Caco-2 (cell line): ENCODE results near the gene PDGFRB. TPM values are rescaled to one million over a fixed set of nuclear protein-coding genes. Genes with fewer than 3 reads are reported as not detected.

Experiments
- BruUV-seq: library from RNA; stranded (reverse); fragments of 400-500 nt; replicated peaks from 2 replicates; lab custom pipeline; 2021; lab: Mats Ljungman, UMichigan
- CTCF ChIA-PET: fragments of 300-600 bp; sonication (Branson Sonifier 250); formaldehyde crosslinking; loops from one replicate; lab custom pipeline; 2022; ENCODE audit warnings: antibody characterized with exemption; lab: Charles Lee
- POLR2A ChIA-PET: fragments of 300-600 bp; sonication (Branson Sonifier 250); formaldehyde crosslinking; loops from one replicate; lab custom pipeline; 2022; ENCODE audit warnings: antibody characterized with exemption; lab: Charles Lee
- DNase-seq, 2 experiments: peaks; one replicate each; pipeline versions ENCODE4 v3.0.0 to v3.0.0-alpha.2; 2020 to 2022
- H3K27me3 ChIP-seq: replicated peaks from 2 replicates; pipeline ENCODE4 v1.6.0; 2011; ENCODE audit warnings: low read length; ENCODE audit not compliant: control insufficient read depth, insufficient read depth
- H3K36me3 ChIP-seq: 2 replicates; pipeline ENCODE4 v1.5.1; 2011; ENCODE audit warnings: low read length; ENCODE audit not compliant: control insufficient read depth, insufficient read depth
- H3K4me1 ChIP-seq: fragments of 250-450 bp; sonication (Bioruptor Pico); 2 replicates; pipeline ENCODE4 v1.5.1; 2020; ENCODE audit warnings: mild to moderate bottlenecking
- H3K4me3 ChIP-seq: 2 replicates; pipeline ENCODE4 v1.5.1; 2011; ENCODE audit warnings: low read depth, mild to moderate bottlenecking, control low read depth, low read length
- H3K9me3 ChIP-seq: fragments of 250-450 bp; sonication (Bioruptor Pico); 2 replicates; pipeline ENCODE4 v1.5.1; 2020; ENCODE audit warnings: mild to moderate bottlenecking, moderate library complexity
- H3K27ac Mint-ChIP-seq: one replicate; pipeline ENCODE4 v1.8.0; 2022; ENCODE audit warnings: mixed read lengths; ENCODE audit not compliant: unreplicated experiment
- H3K27me3 Mint-ChIP-seq: one replicate; pipeline ENCODE4 v1.8.0; 2022; ENCODE audit warnings: mixed read lengths; ENCODE audit not compliant: insufficient read depth, unreplicated experiment
- H3K36me3 Mint-ChIP-seq: one replicate; pipeline ENCODE4 v1.8.0; 2022; ENCODE audit warnings: mild to moderate bottlenecking, mixed read lengths; ENCODE audit not compliant: insufficient read depth, unreplicated experiment
- H3K4me1 Mint-ChIP-seq: one replicate; pipeline ENCODE4 v1.8.0; 2022; ENCODE audit warnings: low read depth, mixed read lengths; ENCODE audit not compliant: unreplicated experiment
- H3K4me3 Mint-ChIP-seq: one replicate; pipeline ENCODE4 v1.8.0; 2022; ENCODE audit warnings: mild to moderate bottlenecking, moderate library complexity, mixed read lengths; ENCODE audit not compliant: unreplicated experiment
- H3K9me3 Mint-ChIP-seq: one replicate; pipeline ENCODE4 v1.8.0; 2022; ENCODE audit warnings: mixed read lengths; ENCODE audit not compliant: unreplicated experiment
- intact Hi-C: fragments of 100-400 bp; cut with micrococcal nuclease; formaldehyde crosslinking; loops from one replicate; pipeline ENCODE4 v1.10.0; 2022; ENCODE audit not compliant: unreplicated experiment
- total RNA-seq: library from RNA; stranded (reverse); gene quantifications from 2 replicates; pipeline ENCODE4 v1.2.3, GENCODE V29; 2022
- TF ChIP-seq, protein P1 (sequence below), 2 experiments: fragments of 200-600 bp in 1 of 2; IDR thresholded peaks; 1 replicate in 1 of 2; 2 replicates in 1 of 2; pipeline versions ENCODE4 v1.5.1 to v1.8.0; 2011 to 2022; ENCODE audit warnings: antibody characterized with exemption in 1 of 2, control low read depth in 1 of 2, inconsistent platforms in 1 of 2, low read depth in 1 of 2, low read length in 1 of 2, mild to moderate bottlenecking in 1 of 2, moderate library complexity in 1 of 2; ENCODE audit not compliant: insufficient read depth in 1 of 2, severe bottlenecking in 1 of 2, unreplicated experiment in 1 of 2

Gene PDGFRB
- total RNA-seq, 1 experiment from 2014 or later: 5.9 TPM

DNA sequence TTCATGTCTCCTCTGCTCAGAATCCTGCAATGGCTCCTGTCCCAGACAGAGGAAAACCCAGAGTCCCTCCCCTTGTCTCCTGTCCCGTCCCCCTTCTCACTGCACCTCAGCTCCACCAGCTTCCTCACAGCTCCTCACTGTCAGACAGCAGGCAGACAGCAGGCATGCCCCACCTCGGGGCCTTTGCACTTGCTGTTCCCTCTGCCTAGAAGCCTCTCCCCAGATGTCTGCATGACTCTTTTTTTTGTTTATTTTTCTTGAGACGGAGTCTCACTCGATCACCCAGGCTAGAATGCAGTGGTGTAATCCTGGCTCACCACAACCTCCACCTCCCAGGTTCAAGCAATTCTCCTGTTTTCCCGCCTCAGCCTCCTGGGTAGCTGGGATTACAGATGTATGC lies 25.4 kb upstream of the PDGFRB start:
- Histone ChIP-seq H3K36me3 (no peaks in the 10 kb centered on the region), H3K27me3 (no peaks in the 10 kb centered on the region), H3K4me1 (peaks cover 12% of the 10 kb centered on the region), H3K9me3 (no peaks in the 10 kb centered on the region), H3K4me3 (no peak overlapping the region)
- no peaks in the 10 kb centered on the region for H3K27me3 Mint-ChIP-seq
- no peaks in the 10 kb centered on the region for H3K36me3 Mint-ChIP-seq
- H3K9me3 Mint-ChIP-seq: no peaks in the 10 kb centered on the region
- no TSS peak for BruUV-seq
- TF ChIP-seq, protein P1, sequence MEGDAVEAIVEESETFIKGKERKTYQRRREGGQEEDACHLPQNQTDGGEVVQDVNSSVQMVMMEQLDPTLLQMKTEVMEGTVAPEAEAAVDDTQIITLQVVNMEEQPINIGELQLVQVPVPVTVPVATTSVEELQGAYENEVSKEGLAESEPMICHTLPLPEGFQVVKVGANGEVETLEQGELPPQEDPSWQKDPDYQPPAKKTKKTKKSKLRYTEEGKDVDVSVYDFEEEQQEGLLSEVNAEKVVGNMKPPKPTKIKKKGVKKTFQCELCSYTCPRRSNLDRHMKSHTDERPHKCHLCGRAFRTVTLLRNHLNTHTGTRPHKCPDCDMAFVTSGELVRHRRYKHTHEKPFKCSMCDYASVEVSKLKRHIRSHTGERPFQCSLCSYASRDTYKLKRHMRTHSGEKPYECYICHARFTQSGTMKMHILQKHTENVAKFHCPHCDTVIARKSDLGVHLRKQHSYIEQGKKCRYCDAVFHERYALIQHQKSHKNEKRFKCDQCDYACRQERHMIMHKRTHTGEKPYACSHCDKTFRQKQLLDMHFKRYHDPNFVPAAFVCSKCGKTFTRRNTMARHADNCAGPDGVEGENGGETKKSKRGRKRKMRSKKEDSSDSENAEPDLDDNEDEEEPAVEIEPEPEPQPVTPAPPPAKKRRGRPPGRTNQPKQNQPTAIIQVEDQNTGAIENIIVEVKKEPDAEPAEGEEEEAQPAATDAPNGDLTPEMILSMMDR (IDR thresholded peaks at IDR 0.05; ENCODE audit: insufficient read depth in 1 of 2, low read depth in 1 of 2, low read length in 1 of 2, severe bottlenecking in 1 of 2, unreplicated experiment in 1 of 2): no peak
- CTCF ChIA-PET: no interaction called here
- peaks cover 13% of the 10 kb centered on the region for H3K4me1 Mint-ChIP-seq
- no peak for DNase-seq
- no peak overlapping the region for H3K4me3 Mint-ChIP-seq
- POLR2A ChIA-PET: no interaction called here
- intact Hi-C loops: no loop called here
- no peak overlapping the region for H3K27ac Mint-ChIP-seq

GRCh38 chr5:150180241-150181026 lies 24.8 kb upstream of the PDGFRB start:
- H3K4me1 Mint-ChIP-seq: peaks cover 14% of the 10 kb centered on the region
- Histone ChIP-seq H3K27me3 (no peaks in the 10 kb centered on the region), H3K4me3 (no peak overlapping the region), H3K4me1 (peaks cover 9% of the 10 kb centered on the region), H3K9me3 (no peaks in the 10 kb centered on the region), H3K36me3 (no peaks in the 10 kb centered on the region)
- no peaks in the 10 kb centered on the region for H3K36me3 Mint-ChIP-seq
- no peaks in the 10 kb centered on the region for H3K9me3 Mint-ChIP-seq
- no peak overlapping the region for H3K27ac Mint-ChIP-seq
- no TSS peak for BruUV-seq
- DNase-seq: no peak
- TF ChIP-seq, protein P1 (IDR thresholded peaks at IDR 0.05; ENCODE audit: insufficient read depth in 1 of 2, low read depth in 1 of 2, low read length in 1 of 2, severe bottlenecking in 1 of 2, unreplicated experiment in 1 of 2): no peak
- H3K4me3 Mint-ChIP-seq: no peak overlapping the region
- POLR2A ChIA-PET: no interaction called here
- CTCF ChIA-PET: no interaction called here
- no peaks in the 10 kb centered on the region for H3K27me3 Mint-ChIP-seq
- intact Hi-C loops: no loop called here

- no peak for DNase-seq
- no peak overlapping the region for H3K4me3 ChIP-seq
- intact Hi-C loops: loop anchor here (5.0 kb wide), 1 partner anchor 38 kb away; no protein-coding TSS in a partner anchor
- BruUV-seq: no TSS peak
- H3K36me3 ChIP-seq: no peaks in the 10 kb centered on the region
- POLR2A ChIA-PET: no interaction called here
- H3K27me3 Mint-ChIP-seq: no peaks in the 10 kb centered on the region
- H3K9me3 ChIP-seq: no peaks in the 10 kb centered on the region
- no peaks in the 10 kb centered on the region; the same call in 1 of the 2 replicates for H3K4me1 ChIP-seq
- H3K4me1 Mint-ChIP-seq: peaks cover 7% of the 10 kb centered on the region
- CTCF ChIA-PET: no interaction called here
- no peak overlapping the region for H3K4me3 Mint-ChIP-seq
- TF ChIP-seq, protein P1 (IDR thresholded peaks at IDR 0.05; ENCODE audit: insufficient read depth in 1 of 2, low read depth in 1 of 2, low read length in 1 of 2, severe bottlenecking in 1 of 2, unreplicated experiment in 1 of 2): no peak
- H3K36me3 Mint-ChIP-seq: no peaks in the 10 kb centered on the region
- no peak overlapping the region for H3K27ac Mint-ChIP-seq
- H3K9me3 Mint-ChIP-seq: no peaks in the 10 kb centered on the region
- H3K27me3 ChIP-seq: no peaks in the 10 kb centered on the region
These were observed 23.5 kb upstream of the PDGFRB start for GRCh38 chr5:150179019-150179620.
